ENCODE measurements around the gene ACTR6.

DNA sequence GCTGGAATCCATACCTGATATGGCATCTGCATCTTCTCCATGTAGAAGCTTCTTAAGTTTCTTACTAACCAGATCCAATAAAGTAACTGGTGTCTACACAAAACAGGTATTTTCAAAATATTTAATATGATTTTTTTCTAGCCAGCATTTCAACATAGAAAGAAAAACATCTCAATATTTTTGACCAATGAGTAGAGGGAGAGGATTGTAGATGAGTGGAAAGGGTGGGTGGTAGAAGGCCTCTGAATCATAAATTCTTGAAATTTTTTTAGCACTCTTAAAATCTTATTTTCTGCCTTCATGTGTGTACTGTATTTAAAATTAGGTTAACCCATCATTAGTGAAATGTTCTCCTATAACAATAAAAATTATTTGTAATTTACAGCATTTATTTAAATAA is 48.3 kb downstream of the ACTR6 start:
- TF ChIP-seq, protein P1, sequence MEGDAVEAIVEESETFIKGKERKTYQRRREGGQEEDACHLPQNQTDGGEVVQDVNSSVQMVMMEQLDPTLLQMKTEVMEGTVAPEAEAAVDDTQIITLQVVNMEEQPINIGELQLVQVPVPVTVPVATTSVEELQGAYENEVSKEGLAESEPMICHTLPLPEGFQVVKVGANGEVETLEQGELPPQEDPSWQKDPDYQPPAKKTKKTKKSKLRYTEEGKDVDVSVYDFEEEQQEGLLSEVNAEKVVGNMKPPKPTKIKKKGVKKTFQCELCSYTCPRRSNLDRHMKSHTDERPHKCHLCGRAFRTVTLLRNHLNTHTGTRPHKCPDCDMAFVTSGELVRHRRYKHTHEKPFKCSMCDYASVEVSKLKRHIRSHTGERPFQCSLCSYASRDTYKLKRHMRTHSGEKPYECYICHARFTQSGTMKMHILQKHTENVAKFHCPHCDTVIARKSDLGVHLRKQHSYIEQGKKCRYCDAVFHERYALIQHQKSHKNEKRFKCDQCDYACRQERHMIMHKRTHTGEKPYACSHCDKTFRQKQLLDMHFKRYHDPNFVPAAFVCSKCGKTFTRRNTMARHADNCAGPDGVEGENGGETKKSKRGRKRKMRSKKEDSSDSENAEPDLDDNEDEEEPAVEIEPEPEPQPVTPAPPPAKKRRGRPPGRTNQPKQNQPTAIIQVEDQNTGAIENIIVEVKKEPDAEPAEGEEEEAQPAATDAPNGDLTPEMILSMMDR (IDR thresholded peaks at IDR 0.05) = no peak
- TF ChIP-seq POLR2A (IDR thresholded peaks at IDR 0.05) = no peak
